ENCODE measurements around the gene TMEM184B.

The TMEM184B gene

GRCh38 chr22:38230108-38230825, 42.5 kb downstream of the TMEM184B start:
- peak; percentile 35 for TF ChIP-seq CTCF (IDR thresholded peaks at IDR 0.05; ENCODE audit: low read depth, low read length)
- in situ Hi-C loops (cut with HindIII; ENCODE audit: low sequenced_read_pairs): no loop called here
- no peak overlapping the region for H3K4me3 ChIP-seq (ENCODE audit: low read depth, low read length)
- no peak for DNase-seq (ENCODE audit: low read depth, low spot score)

- H3K4me3 ChIP-seq (ENCODE audit: low read depth, low read length): no peak overlapping the region
- in situ Hi-C loops (cut with HindIII; ENCODE audit: low sequenced_read_pairs): no loop called here
- DNase-seq (ENCODE audit: low read depth, low spot score): peak; percentile 72
- TF ChIP-seq CTCF (IDR thresholded peaks at IDR 0.05; ENCODE audit: low read depth, low read length): no peak
These were observed 43.7 kb downstream of the TMEM184B start for GRCh38 chr22:38228873-38229740.

- peak; percentile 33 for DNase-seq (ENCODE audit: low read depth, low spot score)
- H3K4me3 ChIP-seq (ENCODE audit: low read depth, low read length): no peak overlapping the region
- no peak for TF ChIP-seq CTCF (IDR thresholded peaks at IDR 0.05; ENCODE audit: low read depth, low read length)
- in situ Hi-C loops (cut with HindIII; ENCODE audit: low sequenced_read_pairs): no loop called here
These were observed 44.4 kb downstream of the TMEM184B start for GRCh38 chr22:38228326-38228872.

- in situ Hi-C loops (cut with HindIII; ENCODE audit: low sequenced_read_pairs): no loop called here
- no peak for DNase-seq (ENCODE audit: low read depth, low spot score)
- no peak overlapping the region for H3K4me3 ChIP-seq (ENCODE audit: low read depth, low read length)
- TF ChIP-seq CTCF (IDR thresholded peaks at IDR 0.05; ENCODE audit: low read depth, low read length): no peak
These were observed 45.8 kb downstream of the TMEM184B start for GRCh38 chr22:38226853-38227649.

- no peak for DNase-seq (ENCODE audit: low read depth, low spot score)
- no peak overlapping the region for H3K4me3 ChIP-seq (ENCODE audit: low read depth, low read length)
- in situ Hi-C loops (cut with HindIII; ENCODE audit: low sequenced_read_pairs): no loop called here
These were observed 49.4 kb downstream of the TMEM184B start for GRCh38 chr22:38223289-38223960.

More at GRCh38 chr22:38223289-38223960, 49.4 kb downstream of the TMEM184B start:
- no peak for TF ChIP-seq CTCF (IDR thresholded peaks at IDR 0.05; ENCODE audit: low read depth, low read length)

Measured in astrocyte of the spinal cord (primary cell).